GM12864 (cell line): ENCODE results near the gene ACVR2B.

Source experiments
- DNase-seq: peaks from one replicate; pipeline ENCODE4 v3.0.0-alpha.2; 2011; ENCODE audit warnings: low read depth
- H3K4me3 ChIP-seq: 2 replicates; pipeline ENCODE4 v1.5.1; 2011; ENCODE audit warnings: mild to moderate bottlenecking, low read depth, low read length, control low read depth
- TF ChIP-seq, protein P1 (sequence below): IDR thresholded peaks from 2 replicates; pipeline ENCODE4 v1.5.1; 2011; ENCODE audit warnings: low read depth, mild to moderate bottlenecking, moderate library complexity, low read length, control low read depth, inconsistent platforms; ENCODE audit errors: missing control alignments

The ACVR2B gene

DNA sequence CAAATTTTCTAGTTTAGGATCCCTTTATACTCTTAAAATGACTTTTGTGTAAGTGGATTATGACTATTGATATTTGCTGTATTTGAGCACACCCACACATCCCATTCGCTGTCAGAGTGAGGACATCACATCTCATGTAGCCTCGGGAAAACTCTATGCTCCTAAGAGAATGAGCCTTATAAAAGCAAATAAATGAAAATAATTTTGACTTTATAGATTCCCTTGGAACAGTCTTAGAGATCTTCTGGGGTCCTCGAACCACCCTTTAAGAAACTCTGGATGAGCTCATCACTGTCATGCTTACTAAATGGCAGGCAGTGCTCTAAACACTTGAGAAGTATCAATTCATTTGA lies 26.4 kb downstream of the ACVR2B start:
- DNase-seq, result no peak
- no peak overlapping the region for H3K4me3 ChIP-seq
- TF ChIP-seq, protein P1, sequence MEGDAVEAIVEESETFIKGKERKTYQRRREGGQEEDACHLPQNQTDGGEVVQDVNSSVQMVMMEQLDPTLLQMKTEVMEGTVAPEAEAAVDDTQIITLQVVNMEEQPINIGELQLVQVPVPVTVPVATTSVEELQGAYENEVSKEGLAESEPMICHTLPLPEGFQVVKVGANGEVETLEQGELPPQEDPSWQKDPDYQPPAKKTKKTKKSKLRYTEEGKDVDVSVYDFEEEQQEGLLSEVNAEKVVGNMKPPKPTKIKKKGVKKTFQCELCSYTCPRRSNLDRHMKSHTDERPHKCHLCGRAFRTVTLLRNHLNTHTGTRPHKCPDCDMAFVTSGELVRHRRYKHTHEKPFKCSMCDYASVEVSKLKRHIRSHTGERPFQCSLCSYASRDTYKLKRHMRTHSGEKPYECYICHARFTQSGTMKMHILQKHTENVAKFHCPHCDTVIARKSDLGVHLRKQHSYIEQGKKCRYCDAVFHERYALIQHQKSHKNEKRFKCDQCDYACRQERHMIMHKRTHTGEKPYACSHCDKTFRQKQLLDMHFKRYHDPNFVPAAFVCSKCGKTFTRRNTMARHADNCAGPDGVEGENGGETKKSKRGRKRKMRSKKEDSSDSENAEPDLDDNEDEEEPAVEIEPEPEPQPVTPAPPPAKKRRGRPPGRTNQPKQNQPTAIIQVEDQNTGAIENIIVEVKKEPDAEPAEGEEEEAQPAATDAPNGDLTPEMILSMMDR, result no peak

DNA sequence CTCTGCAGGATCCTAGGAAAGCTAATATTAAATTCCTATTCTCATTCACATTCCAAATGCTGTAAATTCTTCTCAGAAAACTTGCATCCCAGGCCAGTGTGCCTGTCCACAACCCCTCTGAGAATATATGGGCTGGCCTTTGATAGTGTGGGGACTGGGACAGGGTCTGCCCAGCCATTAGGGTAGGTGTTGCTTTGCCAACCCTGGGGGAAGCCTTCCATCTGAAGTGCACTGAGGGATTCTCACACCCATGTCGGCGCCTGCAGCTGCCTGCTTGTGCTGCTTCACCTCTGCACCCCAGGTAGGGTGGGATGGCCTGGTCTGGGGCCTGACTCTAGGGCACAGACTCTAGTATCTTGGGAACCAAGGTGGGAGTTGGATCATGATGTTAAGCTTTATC lies 27.2 kb downstream of the ACVR2B start:
- no peak for DNase-seq
- TF ChIP-seq, protein P1, result no peak
- H3K4me3 ChIP-seq, result no peak overlapping the region

DNA sequence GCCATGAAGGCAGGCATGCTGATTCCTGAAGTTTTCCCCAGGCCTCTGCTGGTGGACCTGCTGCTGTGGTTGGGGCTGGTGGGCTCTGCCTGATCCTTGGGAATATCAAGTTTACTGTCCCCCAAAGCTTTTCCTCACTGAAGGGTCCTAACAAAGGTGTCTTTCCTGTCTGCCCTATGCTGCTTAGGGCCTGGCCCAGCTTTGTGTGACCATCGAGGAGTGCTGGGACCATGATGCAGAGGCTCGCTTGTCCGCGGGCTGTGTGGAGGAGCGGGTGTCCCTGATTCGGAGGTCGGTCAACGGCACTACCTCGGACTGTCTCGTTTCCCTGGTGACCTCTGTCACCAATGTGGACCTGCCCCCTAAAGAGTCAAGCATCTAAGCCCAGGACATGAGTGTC lies 29.3 kb downstream of the ACVR2B start:
- no peak overlapping the region for H3K4me3 ChIP-seq
- DNase-seq, result no peak

DNA sequence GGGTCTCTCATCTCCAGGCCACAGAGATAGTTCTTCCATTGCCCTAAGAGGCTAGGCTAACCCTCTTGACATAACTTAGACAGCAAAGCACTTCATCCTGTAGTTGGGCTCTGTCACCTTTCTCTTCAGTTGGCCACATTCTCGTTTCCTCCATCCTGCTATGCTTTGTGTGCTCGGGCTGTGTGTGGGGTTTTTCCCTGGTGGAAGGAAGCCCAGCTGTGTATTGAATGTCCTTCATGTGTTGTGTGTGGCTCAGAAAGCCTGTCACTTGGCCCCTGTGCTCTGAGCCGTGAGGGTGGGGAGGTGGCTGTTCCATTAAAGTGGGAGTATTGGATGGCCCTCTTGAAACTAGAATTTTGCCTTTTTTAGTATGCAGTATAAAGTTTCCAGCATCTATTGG lies 33.6 kb downstream of the ACVR2B start:
- no peak for DNase-seq
- TF ChIP-seq, protein P1, result no peak
- no peak overlapping the region for H3K4me3 ChIP-seq

More for the DNA sequence above, 29.3 kb downstream of the ACVR2B start:
- TF ChIP-seq, protein P1, result no peak

DNA sequence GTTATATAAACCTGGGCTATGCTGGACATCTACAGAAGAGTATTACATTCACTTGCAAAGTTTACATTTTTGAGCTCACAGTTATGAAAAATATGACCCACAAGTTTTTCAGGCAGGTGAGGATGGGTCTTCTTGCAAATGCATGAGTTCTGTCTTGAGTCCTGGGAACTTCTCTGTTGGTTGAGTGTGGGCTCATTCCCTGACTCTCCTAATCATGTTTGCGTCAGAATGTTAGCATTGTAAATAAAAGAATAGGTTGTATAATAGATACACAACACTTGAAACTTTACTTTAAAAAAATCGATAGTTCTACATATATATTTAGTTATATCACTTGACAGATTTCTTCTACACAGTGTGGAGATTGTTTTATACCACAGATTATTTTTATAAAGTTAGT lies 35.3 kb downstream of the ACVR2B start:
- H3K4me3 ChIP-seq, result no peak overlapping the region
- no peak for DNase-seq
- TF ChIP-seq, protein P1, result no peak

DNA sequence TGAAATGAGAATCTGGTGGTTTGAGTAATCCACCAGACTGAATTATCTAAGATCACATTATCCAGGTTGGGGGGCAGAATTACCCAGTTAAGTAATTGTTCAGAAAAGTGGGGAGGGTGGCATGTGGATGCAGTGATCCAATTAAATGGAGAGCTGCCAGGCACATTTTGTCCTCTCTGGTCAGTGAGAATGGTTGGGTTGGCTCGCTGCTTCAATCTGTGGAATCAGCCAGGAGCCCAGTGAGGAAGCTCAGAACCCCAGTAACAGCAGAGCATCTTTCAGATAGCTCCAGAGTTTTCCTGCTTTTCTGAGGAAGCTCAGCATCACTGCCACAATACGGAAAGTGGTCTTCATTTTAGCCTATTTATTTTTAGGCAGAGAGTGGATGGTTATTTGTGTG lies 36.1 kb downstream of the ACVR2B start:
- no peak for DNase-seq
- TF ChIP-seq, protein P1, result no peak
- no peak overlapping the region for H3K4me3 ChIP-seq

DNA sequence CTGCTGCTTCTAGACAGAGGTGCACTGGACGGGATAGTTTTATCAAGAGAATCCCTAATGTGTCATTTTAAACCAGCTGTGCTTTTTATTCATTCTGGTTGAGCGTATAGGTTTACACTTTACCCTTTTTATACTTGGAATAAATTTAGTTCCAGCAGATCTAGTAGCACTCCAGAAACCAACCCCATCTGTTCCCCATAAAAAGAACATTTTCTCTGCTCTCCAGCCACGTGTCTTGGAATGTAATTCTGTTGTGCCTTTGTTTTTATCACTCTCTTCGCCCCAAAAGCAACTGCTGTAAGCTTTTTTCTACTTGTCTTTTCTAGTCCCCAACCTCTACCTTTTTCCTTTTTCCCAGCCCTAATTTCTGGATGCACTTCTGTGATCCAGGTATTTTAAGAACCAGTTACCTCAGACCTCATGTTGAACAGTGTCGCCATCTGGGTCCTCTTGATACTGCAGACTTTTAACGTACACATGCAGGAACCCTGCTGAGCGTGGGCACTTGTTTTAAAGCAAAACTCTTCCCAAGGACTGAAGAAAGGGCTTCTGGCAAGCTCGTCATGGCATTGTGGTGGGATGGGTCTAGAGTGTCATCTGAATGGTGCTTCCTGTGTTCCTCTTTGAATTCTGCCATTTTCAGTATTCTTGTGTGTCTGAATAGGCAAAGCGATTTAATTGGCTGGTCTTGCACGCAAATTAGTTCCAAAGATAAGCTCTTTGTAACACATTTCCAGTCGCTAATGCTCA lies 36.8 kb downstream of the ACVR2B start:
- TF ChIP-seq, protein P1, result no peak
- H3K4me3 ChIP-seq, result no peak overlapping the region
- no peak for DNase-seq
